Type B pancreatic cell (in vitro differentiated cells): ENCODE measurements around the gene CXCL9. TPM values are rescaled to one million over a fixed set of nuclear protein-coding genes. Genes with fewer than 3 reads are reported as not detected.

Experiments
- DNase-seq: peaks from one replicate; pipeline ENCODE4 v3.0.0; 2021; ENCODE audit warnings: mixed read lengths; ENCODE audit not compliant: unreplicated experiment; ENCODE audit errors: extremely low spot score
- H3K27ac Mint-ChIP-seq: 2 replicates; pipeline ENCODE4 v1.8.0; 2021; ENCODE audit warnings: mild to moderate bottlenecking, mixed read lengths
- H3K27me3 Mint-ChIP-seq: 2 replicates; pipeline ENCODE4 v1.8.0; 2021; ENCODE audit warnings: mixed read lengths
- H3K36me3 Mint-ChIP-seq: 2 replicates; pipeline ENCODE4 v1.8.0; 2021; ENCODE audit warnings: mixed read lengths
- H3K4me1 Mint-ChIP-seq: one replicate; pipeline ENCODE4 v1.8.0; 2021; ENCODE audit warnings: mixed read lengths; ENCODE audit not compliant: unreplicated experiment
- H3K4me3 Mint-ChIP-seq: 2 replicates; pipeline ENCODE4 v1.8.0; 2021; ENCODE audit warnings: mild to moderate bottlenecking, mixed read lengths
- H3K9me3 Mint-ChIP-seq: 2 replicates; pipeline ENCODE4 v1.8.0; 2021; ENCODE audit warnings: mixed read lengths
- CTCF ChIP-seq: fragments of 200-600 bp; sonication (generic); conservative IDR thresholded peaks from 2 replicates; pipeline ENCODE4 v1.5.0; 2021; ENCODE audit warnings: antibody characterized with exemption, mild to moderate bottlenecking
- total RNA-seq: library from RNA; stranded (reverse); gene quantifications from 2 replicates; pipeline ENCODE4 v1.2.1, GENCODE V29; 2021; ENCODE audit warnings: low replicate concordance

CXCL9 gene
- total RNA-seq, 1 donor from 2014 or later, result not detected

GRCh38 chr4:75997946-75998345, 9.4 kb downstream of the CXCL9 start:
- Mint-ChIP-seq H3K9me3 (no peaks in the 10 kb centered on the region), H3K27ac (no peak overlapping the region), H3K4me1 (no peaks in the 10 kb centered on the region), H3K36me3 (no peaks in the 10 kb centered on the region), H3K27me3 (peaks cover 14% of the 10 kb centered on the region), H3K4me3 (no peak overlapping the region)
- DNase-seq, result no peak
- no peak for TF ChIP-seq CTCF

GRCh38 chr4:75997081-75997480, 10.2 kb downstream of the CXCL9 start:
- TF ChIP-seq CTCF, result no peak
- Mint-ChIP-seq H3K4me1 (no peaks in the 10 kb centered on the region), H3K4me3 (no peak overlapping the region), H3K27me3 (peaks cover 11% of the 10 kb centered on the region), H3K9me3 (no peaks in the 10 kb centered on the region), H3K36me3 (no peaks in the 10 kb centered on the region), H3K27ac (no peak overlapping the region)
- no peak for DNase-seq

DNA sequence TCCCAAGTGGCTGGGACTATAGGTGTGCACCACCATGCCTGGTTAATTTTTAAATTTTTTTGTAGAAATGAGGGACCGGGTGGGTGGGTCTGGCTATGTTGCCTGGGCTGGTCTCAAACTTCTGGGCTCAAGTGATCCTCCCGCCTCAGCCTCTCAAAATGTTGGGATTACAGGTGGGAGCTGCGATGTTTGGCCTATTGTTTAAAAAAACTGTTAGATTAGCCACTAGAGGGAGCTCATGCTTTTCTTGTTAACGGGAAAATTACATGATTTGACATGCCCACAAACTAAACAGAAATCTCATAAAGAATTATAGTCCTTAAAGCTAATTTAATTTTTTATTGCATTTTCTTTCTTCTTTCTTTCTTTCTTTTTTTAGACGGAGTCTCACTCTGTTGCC, 11.6 kb downstream of the CXCL9 start:
- peaks cover 11% of the 10 kb centered on the region for H3K27me3 Mint-ChIP-seq
- no peaks in the 10 kb centered on the region for H3K36me3 Mint-ChIP-seq
- TF ChIP-seq CTCF, result peak; percentile 88
- DNase-seq, result no peak
- H3K4me1 Mint-ChIP-seq, result no peaks in the 10 kb centered on the region
- H3K9me3 Mint-ChIP-seq, result no peaks in the 10 kb centered on the region
- no peak overlapping the region for H3K4me3 Mint-ChIP-seq
- no peak overlapping the region for H3K27ac Mint-ChIP-seq

DNA sequence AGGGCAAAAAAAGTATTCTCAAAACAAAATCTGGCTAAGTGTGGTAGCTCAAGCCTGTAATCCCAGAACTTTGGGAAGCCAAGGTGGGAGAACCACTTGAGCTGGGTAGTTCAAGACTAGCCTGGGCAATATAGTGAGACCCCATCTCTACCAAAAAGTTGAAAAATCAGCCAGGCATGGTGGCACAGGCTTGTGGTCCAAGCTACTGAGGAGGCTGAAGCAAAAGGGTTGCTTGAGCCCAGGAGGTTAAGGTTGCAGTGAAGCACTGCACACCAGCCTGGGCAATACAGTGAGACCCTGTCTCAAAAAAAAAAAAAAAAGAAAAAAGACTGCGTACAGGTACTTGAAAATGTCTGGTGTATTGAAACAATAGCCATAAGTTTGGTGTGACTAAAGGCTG, 14.8 kb downstream of the CXCL9 start:
- TF ChIP-seq CTCF, result no peak
- H3K4me3 Mint-ChIP-seq, result no peak overlapping the region
- peaks cover 16% of the 10 kb centered on the region for H3K36me3 Mint-ChIP-seq
- H3K9me3 Mint-ChIP-seq, result no peaks in the 10 kb centered on the region
- no peak overlapping the region for H3K27ac Mint-ChIP-seq
- H3K27me3 Mint-ChIP-seq, result peaks cover 7% of the 10 kb centered on the region
- DNase-seq, result no peak
- H3K4me1 Mint-ChIP-seq, result peaks cover 18% of the 10 kb centered on the region

DNA sequence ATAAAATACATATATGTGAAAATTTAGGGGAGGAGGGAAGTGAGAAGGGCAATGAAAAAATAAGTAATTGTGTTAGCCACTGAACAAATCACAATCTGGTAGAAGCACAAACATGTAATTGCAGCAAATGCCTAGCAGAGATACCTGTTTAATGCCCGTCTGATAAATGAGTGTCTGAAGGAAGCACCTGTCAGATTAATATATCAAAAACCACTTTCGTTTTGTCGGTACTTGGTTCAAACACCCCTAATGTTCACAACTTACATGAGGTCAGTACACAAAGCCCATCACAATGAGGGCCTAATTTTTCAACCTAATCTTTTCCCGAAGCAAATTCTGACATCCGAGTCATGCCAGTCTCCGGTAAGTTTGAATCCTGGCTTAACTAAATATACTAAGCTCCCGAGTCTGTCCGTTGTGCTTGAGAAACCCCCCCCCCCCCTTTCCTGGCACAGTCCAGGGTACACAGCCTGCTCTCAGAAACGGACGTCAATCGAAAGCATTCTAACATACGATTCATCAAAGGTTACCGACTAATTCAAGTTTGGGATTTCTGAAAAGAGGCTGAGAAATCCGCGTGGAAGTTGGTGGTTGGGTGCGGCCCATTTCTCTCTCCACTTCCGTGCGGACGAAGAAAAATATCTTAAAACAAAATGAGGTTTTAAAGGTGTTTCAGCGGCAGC, 17.3 kb downstream of the CXCL9 start:
- Mint-ChIP-seq H3K4me1 (peaks cover 18% of the 10 kb centered on the region), H3K4me3 (peak overlapping the region; percentile 92), H3K27ac (peak overlapping the region; percentile 74), H3K36me3 (peaks cover 16% of the 10 kb centered on the region), H3K9me3 (no peaks in the 10 kb centered on the region), H3K27me3 (peaks cover 7% of the 10 kb centered on the region)
- no peak for TF ChIP-seq CTCF
- no peak for DNase-seq
